Muscle of leg (tissue), 11 donors: ENCODE data around the gene CNNM2. TPM values are rescaled to one million over a fixed set of nuclear protein-coding genes. Genes with fewer than 3 reads are reported as not detected.

Experiments
- DNase-seq: peaks from one replicate; pipeline ENCODE4 v3.0.0; 2013
- H3K27ac ChIP-seq: one replicate; pipeline ENCODE4 v1.5.1; 2013; ENCODE audit warnings: mild to moderate bottlenecking, low read length, control low read depth
- H3K27me3 ChIP-seq: one replicate; pipeline ENCODE4 v1.6.1; 2013; ENCODE audit warnings: low read length; ENCODE audit not compliant: control insufficient read depth, insufficient read depth
- H3K36me3 ChIP-seq: one replicate; pipeline ENCODE4 v1.6.1; 2013; ENCODE audit warnings: low read length; ENCODE audit not compliant: control insufficient read depth, insufficient read depth
- H3K4me1 ChIP-seq: one replicate; pipeline ENCODE4 v1.6.1; 2013; ENCODE audit warnings: low read length; ENCODE audit not compliant: control insufficient read depth, insufficient read depth
- H3K4me3 ChIP-seq: one replicate; pipeline ENCODE4 v1.5.1; 2013; ENCODE audit warnings: low read length, control low read depth
- H3K9me3 ChIP-seq: replicated peaks from 2 replicates; pipeline ENCODE4 v1.6.1; 2013; ENCODE audit warnings: low read depth, low read length; ENCODE audit not compliant: control insufficient read depth
- WGBS: methylation state at CpG from one replicate; pipeline ENCODE4 v1.1.5; 2013; ENCODE audit warnings: missing lambda C conversion rate; ENCODE audit not compliant: insufficient coverage; 5-methylcytosine and 5-hydroxymethylcytosine counted together
- polyA plus RNA-seq, 8 donors: library from polyadenylated mRNA; unstranded; fragments of 120-200 nt; gene quantifications; one replicate each; pipeline versions ENCODE4 v1.2.1 to v1.2.3, GENCODE V29; 2013; ENCODE audit warnings: inconsistent platforms in 1 of 8, low replicate concordance in 1 of 8; ENCODE audit not compliant: insufficient read length in 8 of 8, insufficient read depth in 1 of 8
- total RNA-seq: library from RNA; stranded (reverse); fragments of 120-200 nt; gene quantifications from one replicate; pipeline ENCODE4 v1.2.4, GENCODE V29; 2013

Gene CNNM2
- total and polyA plus RNA-seq, 9 donors = 2.0 to 4.2 (median 3.5) TPM

DNA sequence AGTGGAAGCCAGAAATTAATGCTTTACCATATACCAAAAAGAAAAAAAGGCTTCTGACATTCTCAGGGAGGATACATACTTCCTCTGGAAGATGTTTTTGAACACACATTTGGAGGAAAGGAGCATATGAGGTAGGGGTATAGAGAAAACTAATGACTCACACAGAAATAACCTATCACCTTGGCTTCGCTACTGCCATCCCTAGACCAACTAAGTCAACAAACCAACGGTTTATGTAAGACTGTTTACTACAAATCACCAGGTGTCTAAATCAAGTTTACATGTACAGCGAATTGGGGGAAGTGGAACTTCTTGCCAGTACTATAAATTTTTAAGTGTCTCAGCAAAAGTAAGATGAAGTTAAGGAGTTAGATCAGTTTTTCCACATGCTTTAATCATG, 178.0 kb downstream of the CNNM2 start:
- Histone ChIP-seq H3K4me1 (no peaks in the 10 kb centered on the region), H3K36me3 (peaks cover 52% of the 10 kb centered on the region), H3K9me3 (no peaks in the 10 kb centered on the region), H3K27ac (no peak overlapping the region), H3K4me3 (no peak overlapping the region), H3K27me3 (no peaks in the 10 kb centered on the region)
- no peak for DNase-seq
- no CpG with 5 or more reads among the region's 3 CpGs for WGBS

DNA sequence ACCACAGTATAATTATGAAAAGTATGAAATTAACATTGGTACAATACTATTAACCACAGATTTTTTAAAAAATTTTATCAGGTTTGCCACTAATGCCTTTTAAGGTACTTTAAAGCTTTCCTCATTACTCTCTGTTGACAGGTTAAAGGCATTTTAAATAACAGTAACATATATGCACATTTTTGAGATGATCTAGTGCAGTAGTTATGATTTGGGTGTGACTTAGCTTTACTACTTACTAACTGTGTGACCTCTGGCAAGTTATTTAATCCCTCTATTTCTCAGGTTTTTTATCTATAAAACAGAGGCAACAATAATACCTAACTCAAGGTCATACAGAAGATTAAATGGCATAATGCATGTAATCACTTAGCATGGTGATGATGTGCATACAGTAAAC, 180.1 kb downstream of the CNNM2 start:
- H3K4me3 ChIP-seq = no peak overlapping the region
- H3K27me3 ChIP-seq = no peaks in the 10 kb centered on the region
- no peak for DNase-seq
- peaks cover 39% of the 10 kb centered on the region for H3K36me3 ChIP-seq
- no peak overlapping the region for H3K27ac ChIP-seq
- H3K4me1 ChIP-seq = no peaks in the 10 kb centered on the region
- H3K9me3 ChIP-seq = no peaks in the 10 kb centered on the region

DNA sequence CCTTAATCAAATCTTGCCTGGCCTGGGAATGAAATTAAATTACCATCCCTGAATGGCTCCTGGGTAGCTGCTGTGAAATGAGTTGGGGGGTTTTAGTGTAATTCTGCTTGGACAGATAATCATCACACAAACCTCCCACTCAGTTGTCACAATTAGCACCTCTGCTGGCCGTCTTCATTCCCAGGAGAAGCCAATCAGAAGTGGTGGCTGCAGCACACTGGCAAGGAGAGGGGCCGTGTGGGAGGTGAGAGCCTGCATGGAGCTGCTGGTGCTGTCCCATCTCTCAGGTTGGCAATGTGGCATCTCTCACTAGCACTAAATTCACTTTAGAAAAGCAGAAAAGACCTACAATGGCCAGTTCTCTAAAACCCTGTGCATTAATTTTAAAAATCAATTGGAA, 182.5 kb downstream of the CNNM2 start:
- no peak for DNase-seq
- no peak overlapping the region for H3K27ac ChIP-seq
- H3K9me3 ChIP-seq = no peaks in the 10 kb centered on the region
- no peaks in the 10 kb centered on the region for H3K4me1 ChIP-seq
- no peaks in the 10 kb centered on the region for H3K27me3 ChIP-seq
- WGBS = no CpG with 5 or more reads among the region's 2 CpGs
- no peak overlapping the region for H3K4me3 ChIP-seq
- H3K36me3 ChIP-seq = peaks cover 30% of the 10 kb centered on the region

DNA sequence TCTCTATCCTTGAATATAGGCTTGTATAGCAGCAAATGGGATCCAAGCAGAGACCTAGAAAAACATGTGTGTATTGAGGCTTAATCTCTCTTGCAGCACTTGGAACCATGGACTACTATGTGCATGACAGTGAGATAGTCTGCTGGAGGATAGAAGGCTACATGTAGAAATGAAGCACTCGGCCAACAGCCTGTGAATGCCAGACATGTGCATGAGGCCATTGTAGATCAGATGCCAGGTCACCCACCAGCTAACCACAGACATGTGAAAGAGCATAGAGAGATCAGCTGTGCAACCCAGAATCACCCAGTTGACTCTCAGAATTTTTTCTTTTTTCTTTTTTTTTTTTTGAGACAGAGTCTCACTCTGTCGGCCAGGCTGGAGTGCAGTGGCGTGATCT, 184.1 kb downstream of the CNNM2 start:
- no peak for DNase-seq
- H3K36me3 ChIP-seq = peaks cover 30% of the 10 kb centered on the region
- H3K4me3 ChIP-seq = no peak overlapping the region
- no peaks in the 10 kb centered on the region for H3K4me1 ChIP-seq
- H3K27ac ChIP-seq = no peak overlapping the region
- WGBS = no CpG with 5 or more reads among the region's 3 CpGs
- no peaks in the 10 kb centered on the region for H3K27me3 ChIP-seq
- H3K9me3 ChIP-seq = no peaks in the 10 kb centered on the region

DNA sequence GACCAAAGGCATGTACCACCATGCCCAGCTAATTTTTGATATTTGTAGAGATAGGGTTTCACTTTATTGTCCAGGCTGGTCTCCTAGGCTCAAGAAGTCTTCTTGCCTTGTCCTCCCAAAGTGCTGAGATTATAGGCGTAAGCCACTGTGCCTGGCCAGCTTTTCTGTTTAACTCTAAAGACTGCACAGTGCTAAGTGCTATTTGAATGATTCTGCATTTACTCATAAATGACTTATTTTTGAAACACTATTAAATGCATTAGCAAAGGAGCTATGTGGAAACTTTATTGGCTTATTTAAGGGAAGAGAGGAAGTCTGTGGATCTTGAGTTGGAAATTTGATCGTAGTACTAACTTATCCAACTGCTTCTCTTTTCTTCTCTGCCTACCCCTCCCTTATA, 185.9 kb downstream of the CNNM2 start:
- WGBS = 100% methylated on average over 1 of the region's 2 CpGs
- H3K4me3 ChIP-seq = no peak overlapping the region
- no peaks in the 10 kb centered on the region for H3K4me1 ChIP-seq
- H3K27me3 ChIP-seq = no peaks in the 10 kb centered on the region
- no peak for DNase-seq
- H3K27ac ChIP-seq = no peak overlapping the region
- H3K9me3 ChIP-seq = no peaks in the 10 kb centered on the region
- H3K36me3 ChIP-seq = peaks cover 26% of the 10 kb centered on the region

DNA sequence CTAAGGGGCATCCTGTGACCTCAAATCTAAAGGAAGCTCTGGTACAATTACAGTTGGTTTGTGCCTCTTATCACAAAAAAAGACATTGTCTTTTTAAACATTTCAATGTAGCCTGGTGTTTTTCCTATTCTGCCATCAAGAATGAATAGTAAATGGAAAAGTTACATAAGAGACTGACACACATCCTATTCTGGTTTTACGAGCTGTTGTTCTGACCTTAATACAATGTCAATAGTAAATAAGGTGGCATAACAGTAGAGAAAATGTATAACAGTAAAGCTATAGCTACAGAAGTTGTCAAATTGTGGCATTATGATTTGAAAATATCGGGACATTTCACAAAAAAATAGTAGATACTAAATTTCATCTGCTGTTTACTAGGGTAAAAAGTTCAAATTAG, 186.6 kb downstream of the CNNM2 start:
- peaks cover 20% of the 10 kb centered on the region for H3K36me3 ChIP-seq
- no peaks in the 10 kb centered on the region for H3K4me1 ChIP-seq
- DNase-seq = no peak
- no peak overlapping the region for H3K27ac ChIP-seq
- H3K27me3 ChIP-seq = no peaks in the 10 kb centered on the region
- no CpG with 5 or more reads among the region's 2 CpGs for WGBS
- no peak overlapping the region for H3K4me3 ChIP-seq
- no peaks in the 10 kb centered on the region for H3K9me3 ChIP-seq

DNA sequence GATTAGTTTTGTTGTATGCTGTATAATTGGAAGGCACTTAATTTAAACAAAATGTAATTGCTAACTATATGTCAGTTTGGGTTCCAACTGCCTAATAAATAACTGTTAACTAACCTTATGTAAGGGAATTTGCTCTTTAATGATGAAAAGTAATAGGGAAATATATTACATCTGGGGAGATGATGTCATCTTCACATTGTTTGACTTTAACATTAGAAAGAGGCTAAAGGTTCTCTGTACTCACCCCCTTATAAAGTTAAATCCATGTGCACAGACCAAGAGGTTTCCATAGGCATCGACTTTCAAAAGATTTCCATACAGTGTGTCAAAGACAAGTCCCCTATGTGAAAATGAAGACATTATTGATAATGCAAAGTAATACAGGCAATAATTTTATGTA, 187.4 kb downstream of the CNNM2 start:
- no peak overlapping the region for H3K27ac ChIP-seq
- DNase-seq = no peak
- H3K9me3 ChIP-seq = no peaks in the 10 kb centered on the region
- H3K27me3 ChIP-seq = no peaks in the 10 kb centered on the region
- H3K36me3 ChIP-seq = peaks cover 17% of the 10 kb centered on the region
- no CpG with 5 or more reads among the region's 1 CpG for WGBS
- no peak overlapping the region for H3K4me3 ChIP-seq
- peaks cover 3% of the 10 kb centered on the region for H3K4me1 ChIP-seq

DNA sequence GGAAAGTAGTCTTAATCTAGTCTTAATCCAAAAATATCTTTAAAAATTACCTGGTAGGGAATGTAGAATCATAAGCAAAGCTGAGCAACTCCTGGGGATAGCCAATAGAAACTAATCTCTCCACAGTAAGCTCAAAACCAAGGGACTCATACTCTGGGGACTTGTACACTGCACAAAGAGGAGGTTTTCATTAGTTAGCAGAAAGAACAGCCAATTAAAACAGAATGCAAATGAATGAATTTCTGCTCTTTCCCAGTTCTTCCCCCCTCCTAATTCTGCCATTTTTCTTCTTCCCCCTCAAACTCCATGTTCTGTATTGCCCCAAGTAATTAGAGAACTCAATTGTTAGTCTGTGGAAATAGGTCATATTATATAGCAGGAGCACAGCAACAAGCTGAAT, 188.4 kb downstream of the CNNM2 start:
- Histone ChIP-seq H3K27ac (no peak overlapping the region), H3K4me3 (no peak overlapping the region), H3K4me1 (peaks cover 7% of the 10 kb centered on the region), H3K36me3 (peaks cover 13% of the 10 kb centered on the region), H3K9me3 (no peaks in the 10 kb centered on the region), H3K27me3 (no peaks in the 10 kb centered on the region)
- DNase-seq = no peak

DNA sequence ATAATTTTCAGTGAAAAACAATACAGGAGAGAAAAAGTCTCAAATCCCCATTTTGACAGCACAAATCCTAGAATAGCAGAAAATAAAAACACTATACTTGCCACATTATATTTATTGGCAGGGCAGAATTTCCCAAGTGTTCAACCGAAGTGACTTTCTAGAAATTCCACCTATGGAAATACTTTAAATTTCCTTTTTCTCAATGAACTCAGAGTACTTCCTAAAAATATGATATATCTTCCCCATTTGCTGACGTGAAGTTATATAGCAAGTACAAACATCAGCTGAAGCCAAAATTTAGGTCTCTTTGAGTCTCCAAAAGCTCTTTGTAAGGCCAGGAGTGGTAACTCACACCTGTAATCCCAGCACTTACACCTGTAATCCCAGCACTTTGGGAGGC, 191.7 kb downstream of the CNNM2 start:
- H3K27me3 ChIP-seq = no peaks in the 10 kb centered on the region
- no CpG with 5 or more reads among the region's 2 CpGs for WGBS
- H3K27ac ChIP-seq = no peak overlapping the region
- no peak for DNase-seq
- no peaks in the 10 kb centered on the region for H3K9me3 ChIP-seq
- H3K4me1 ChIP-seq = peaks cover 8% of the 10 kb centered on the region
- no peaks in the 10 kb centered on the region for H3K36me3 ChIP-seq
- no peak overlapping the region for H3K4me3 ChIP-seq

DNA sequence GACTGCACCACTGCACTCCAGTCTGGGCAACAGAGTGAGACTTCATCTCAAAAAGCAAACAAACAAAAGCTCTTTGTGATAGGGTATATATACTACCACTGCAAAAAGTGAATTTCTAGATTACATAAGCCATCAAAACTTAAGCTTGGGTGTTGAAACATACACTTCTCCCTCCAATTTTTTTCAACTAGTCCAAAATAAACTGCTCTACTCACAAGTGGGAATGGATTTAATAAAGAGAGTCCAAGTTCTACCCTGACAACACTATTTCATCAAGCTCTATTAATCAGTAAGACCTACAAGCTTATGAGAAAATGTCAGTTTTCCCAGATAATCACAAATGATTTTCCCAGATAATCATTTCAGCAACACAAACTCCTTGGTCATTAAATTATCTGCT, 192.3 kb downstream of the CNNM2 start:
- Histone ChIP-seq H3K27ac (peak overlapping the region; percentile 88), H3K27me3 (no peaks in the 10 kb centered on the region), H3K9me3 (no peaks in the 10 kb centered on the region), H3K4me3 (no peak overlapping the region), H3K36me3 (no peaks in the 10 kb centered on the region), H3K4me1 (peaks cover 8% of the 10 kb centered on the region)
- DNase-seq = no peak

DNA sequence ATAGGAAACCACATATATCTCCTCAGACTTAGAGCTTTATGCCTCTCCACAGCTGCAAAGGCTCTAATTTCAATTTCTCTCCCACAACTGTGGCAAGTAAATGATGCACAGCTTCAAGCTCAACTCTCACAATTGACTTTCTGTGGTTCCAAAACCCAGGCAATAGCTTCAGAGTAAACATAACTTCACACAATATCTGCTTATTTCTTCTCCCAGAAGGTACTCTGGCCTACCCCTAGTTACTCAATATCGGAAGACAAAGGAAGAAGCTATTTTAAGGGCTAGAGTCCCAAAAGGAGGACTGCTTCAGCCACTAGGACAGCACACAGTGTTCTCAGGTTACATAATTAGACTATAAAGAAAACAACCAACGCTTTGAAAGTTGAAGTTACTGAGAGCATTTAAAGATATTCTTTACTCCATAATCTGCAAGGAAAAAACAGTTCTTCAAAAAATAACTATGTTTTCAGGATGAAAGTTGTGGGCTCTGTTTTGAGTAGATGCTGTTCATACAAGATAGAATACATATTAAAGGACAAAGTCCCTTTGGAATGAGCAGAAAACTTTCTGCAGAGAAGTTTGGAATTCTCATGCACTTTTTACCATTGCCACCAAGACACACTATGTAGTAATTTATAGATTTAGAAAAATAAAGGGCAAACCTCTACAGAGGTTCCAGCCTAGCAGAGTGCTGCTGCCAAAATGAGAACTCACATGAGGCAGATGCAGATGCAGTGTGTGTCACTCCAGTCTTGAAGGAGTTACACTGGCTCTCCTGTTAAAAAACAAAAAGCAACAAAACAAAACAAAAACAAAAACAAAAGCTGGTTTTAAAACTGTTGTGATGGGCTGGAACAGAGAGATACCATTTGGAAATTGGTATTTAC, 193.2 kb downstream of the CNNM2 start:
- no peak overlapping the region for H3K4me3 ChIP-seq
- no peaks in the 10 kb centered on the region for H3K36me3 ChIP-seq
- H3K4me1 ChIP-seq = peaks cover 8% of the 10 kb centered on the region
- WGBS = no CpG with 5 or more reads among the region's 2 CpGs
- DNase-seq = peak; percentile 83
- H3K9me3 ChIP-seq = no peaks in the 10 kb centered on the region
- H3K27me3 ChIP-seq = no peaks in the 10 kb centered on the region
- H3K27ac ChIP-seq = peak overlapping the region; percentile 88
